B cell (primary cell): ENCODE data around the gene MAP3K7. TPM values are rescaled to one million over a fixed set of nuclear protein-coding genes. Genes with fewer than 3 reads are reported as not detected.

Experiments used
- ATAC-seq: fragments of 200-7000 bp; cut with Tn5 transposase; one replicate; pipeline ENCODE4 v1.10.0; 2021; ENCODE audit warnings: low read depth, mild to moderate bottlenecking, moderate number of reproducible peaks, moderate library complexity
- CTCF ChIA-PET: fragments of 350-600 bp; sonication (Branson Sonifier 250); formaldehyde crosslinking; loops from one replicate; lab custom pipeline; 2021; ENCODE audit warnings: antibody characterized with exemption, inconsistent platforms; lab: Charles Lee
- POLR2A ChIA-PET: fragments of 350-600 bp; sonication (Branson Sonifier 250); formaldehyde crosslinking; loops from one replicate; lab custom pipeline; 2021; ENCODE audit warnings: antibody characterized with exemption; lab: Charles Lee
- DNase-seq: peaks from one replicate; pipeline ENCODE4 v3.0.0; 2013
- H2AFZ ChIP-seq: 2 replicates; pipeline ENCODE4 v1.6.1; 2012; ENCODE audit warnings: mild to moderate bottlenecking, low read depth, low read length; ENCODE audit not compliant: insufficient read depth, poor library complexity, severe bottlenecking
- H3K27ac ChIP-seq, 2 donors: 1 replicate in 1 of 2; 2 replicates in 1 of 2; pipeline ENCODE4 v1.5.1; 2012 to 2013; ENCODE audit warnings: low read length in 2 of 2, mild to moderate bottlenecking in 2 of 2, moderate library complexity in 1 of 2
- H3K27me3 ChIP-seq, 4 experiments: fragments of 200-600 bp in 1 of 4; sonication (generic) in 1 of 4; replicated peaks in 1 of 4; 1 replicate in 2 of 4; 2 replicates in 2 of 4; pipeline versions ENCODE4 v1.6.1 to v1.7.0; 2013 to 2016; ENCODE audit warnings: low read length in 3 of 4, mild to moderate bottlenecking in 2 of 4, mixed read lengths in 1 of 4, moderate library complexity in 1 of 4; ENCODE audit not compliant: insufficient read depth in 4 of 4, control insufficient read depth in 3 of 4; ENCODE audit errors: control extremely low read depth in 1 of 4
- H3K36me3 ChIP-seq, 2 experiments: replicated peaks in 1 of 2; 1 replicate in 1 of 2; 2 replicates in 1 of 2; pipeline versions ENCODE4 v1.6.1 to v1.7.1; 2013; ENCODE audit warnings: low read length in 1 of 2; ENCODE audit not compliant: insufficient read depth in 2 of 2, control insufficient read depth in 1 of 2; ENCODE audit errors: control extremely low read depth in 1 of 2, extremely low read depth in 1 of 2
- H3K4me1 ChIP-seq, 2 donors: fragments of 200-600 bp in 1 of 2; sonication (generic) in 1 of 2; 1 replicate in 1 of 2; 2 replicates in 1 of 2; pipeline versions ENCODE4 v1.5.1 to v1.6.1; 2013 to 2017; ENCODE audit warnings: low read length in 2 of 2; ENCODE audit not compliant: control insufficient read depth in 2 of 2, insufficient read depth in 2 of 2
- H3K4me2 ChIP-seq: replicated peaks from 2 replicates; pipeline ENCODE3; 2012; ENCODE audit warnings: mild to moderate bottlenecking, low read depth, low read length; ENCODE audit not compliant: poor library complexity, severe bottlenecking
- H3K4me3 ChIP-seq, 5 experiments: fragments of 200-600 bp in 1 of 5; sonication (generic) in 1 of 5; 1 replicate in 3 of 5; 2 replicates in 2 of 5; pipeline versions ENCODE4 v1.5.1 to v1.7.0; 2011 to 2016; ENCODE audit warnings: low read length in 4 of 5, mild to moderate bottlenecking in 4 of 5, low read depth in 2 of 5, control low read depth in 1 of 5, moderate library complexity in 1 of 5; ENCODE audit not compliant: insufficient read depth in 1 of 5; ENCODE audit errors: control extremely low read depth in 1 of 5, extremely low read depth in 1 of 5
- H3K79me2 ChIP-seq: fragments of 200-600 bp; sonication (generic); one replicate; pipeline ENCODE4 v1.6.0; 2016; ENCODE audit warnings: low read length; ENCODE audit not compliant: control insufficient read depth, insufficient read depth
- H3K9ac ChIP-seq: fragments of 200-600 bp; sonication (generic); 2 replicates; pipeline ENCODE4 v1.6.1; 2017; ENCODE audit warnings: mild to moderate bottlenecking, low read length, moderate library complexity
- H3K9me3 ChIP-seq, 3 donors: one replicate each; pipeline versions ENCODE4 v1.6.1 to v1.7.1; 2013; ENCODE audit warnings: low read length in 2 of 3; ENCODE audit not compliant: control insufficient read depth in 2 of 3, insufficient read depth in 1 of 3; ENCODE audit errors: control extremely low read depth in 1 of 3
- H4K20me1 ChIP-seq: 2 replicates; pipeline ENCODE4 v1.6.0; 2012; ENCODE audit warnings: mild to moderate bottlenecking, low read length; ENCODE audit not compliant: insufficient read depth, control insufficient read depth, poor library complexity, severe bottlenecking
- H3K27ac Mint-ChIP-seq: one replicate; pipeline ENCODE4 v1.8.0; 2021; ENCODE audit warnings: mixed read lengths
- H3K27me3 Mint-ChIP-seq: one replicate; pipeline ENCODE4 v1.8.0; 2021; ENCODE audit warnings: mixed read lengths
- H3K4me1 Mint-ChIP-seq: one replicate; pipeline ENCODE4 v1.8.0; 2021; ENCODE audit warnings: mixed read lengths
- H3K4me3 Mint-ChIP-seq: one replicate; pipeline ENCODE4 v1.8.0; 2021; ENCODE audit warnings: mixed read lengths
- H3K9me3 Mint-ChIP-seq: one replicate; pipeline ENCODE4 v1.8.0; 2022; ENCODE audit warnings: mixed read lengths; ENCODE audit not compliant: insufficient read depth
- EZH2 ChIP-seq: IDR thresholded peaks from 2 replicates; pipeline ENCODE4 v1.6.1; 2012; ENCODE audit warnings: borderline replicate concordance, low read depth, mild to moderate bottlenecking, moderate library complexity, low read length; ENCODE audit not compliant: insufficient read depth, poor library complexity, severe bottlenecking
- WGBS: methylation state at CpG from one replicate; pipeline ENCODE4 v1.1.5; 2013; ENCODE audit warnings: missing lambda C conversion rate; ENCODE audit not compliant: insufficient coverage; 5-methylcytosine and 5-hydroxymethylcytosine counted together
- intact Hi-C: fragments of 100-400 bp; cut with micrococcal nuclease; formaldehyde crosslinking; loops from one replicate; pipeline ENCODE4 v1.10.0; 2022
- polyA plus RNA-seq: library from polyadenylated mRNA; depleted of rRNA; stranded (reverse); fragments of >200 nt; gene quantifications from 2 replicates; pipeline ENCODE4 v1.2.3, GENCODE V29; 2012
- total RNA-seq, 2 donors: library from RNA; stranded (reverse); fragments of 120-200 nt in 1 of 2; gene quantifications; 1 replicate in 1 of 2; 2 replicates in 1 of 2; pipeline versions ENCODE4 v1.2.3 to v1.2.4, GENCODE V29; 2013 to 2022
- TF ChIP-seq, protein P1 (sequence below): fragments of 200-600 bp; IDR thresholded peaks from one replicate; pipeline ENCODE4 v1.8.0; 2022; ENCODE audit warnings: antibody characterized with exemption, mild to moderate bottlenecking

MAP3K7 gene
- total and polyA plus RNA-seq, 2 donors (not counting 1 experiment from before 2014, with no cell fraction given), result 15.0 to 32.8 TPM

DNA sequence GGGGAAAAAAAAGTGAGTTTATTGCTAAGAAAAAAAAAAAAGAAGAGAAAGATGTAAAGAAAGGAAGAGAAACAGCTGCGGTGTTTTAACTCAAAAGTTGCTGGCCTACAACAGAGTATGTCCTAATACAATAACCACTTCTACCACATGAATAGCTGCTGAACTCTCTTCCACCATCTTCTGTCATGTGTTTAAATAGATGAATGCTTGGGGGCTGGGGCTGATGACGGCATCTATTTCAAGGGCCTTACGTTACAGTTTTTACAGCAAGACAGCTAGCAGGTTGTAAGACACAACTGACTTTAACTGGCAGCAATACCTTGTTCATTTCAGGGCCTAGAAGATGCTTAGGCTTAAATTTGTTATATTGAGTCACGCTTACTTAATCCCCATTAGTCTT, 50.4 kb downstream of the MAP3K7 start:
- Mint-ChIP-seq H3K9me3 (no peaks in the 10 kb centered on the region), H3K4me3 (no peak overlapping the region), H3K27ac (no peak overlapping the region), H3K27me3 (no peaks in the 10 kb centered on the region), H3K4me1 (peaks cover 23% of the 10 kb centered on the region)
- no CpG with 5 or more reads among the region's 4 CpGs for WGBS
- TF ChIP-seq EZH2, result no peak
- TF ChIP-seq, protein P1, sequence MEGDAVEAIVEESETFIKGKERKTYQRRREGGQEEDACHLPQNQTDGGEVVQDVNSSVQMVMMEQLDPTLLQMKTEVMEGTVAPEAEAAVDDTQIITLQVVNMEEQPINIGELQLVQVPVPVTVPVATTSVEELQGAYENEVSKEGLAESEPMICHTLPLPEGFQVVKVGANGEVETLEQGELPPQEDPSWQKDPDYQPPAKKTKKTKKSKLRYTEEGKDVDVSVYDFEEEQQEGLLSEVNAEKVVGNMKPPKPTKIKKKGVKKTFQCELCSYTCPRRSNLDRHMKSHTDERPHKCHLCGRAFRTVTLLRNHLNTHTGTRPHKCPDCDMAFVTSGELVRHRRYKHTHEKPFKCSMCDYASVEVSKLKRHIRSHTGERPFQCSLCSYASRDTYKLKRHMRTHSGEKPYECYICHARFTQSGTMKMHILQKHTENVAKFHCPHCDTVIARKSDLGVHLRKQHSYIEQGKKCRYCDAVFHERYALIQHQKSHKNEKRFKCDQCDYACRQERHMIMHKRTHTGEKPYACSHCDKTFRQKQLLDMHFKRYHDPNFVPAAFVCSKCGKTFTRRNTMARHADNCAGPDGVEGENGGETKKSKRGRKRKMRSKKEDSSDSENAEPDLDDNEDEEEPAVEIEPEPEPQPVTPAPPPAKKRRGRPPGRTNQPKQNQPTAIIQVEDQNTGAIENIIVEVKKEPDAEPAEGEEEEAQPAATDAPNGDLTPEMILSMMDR, result no peak
- no peaks in the 10 kb centered on the region for H3K27me3 ChIP-seq
- no peaks in the 10 kb centered on the region for H3K9me3 ChIP-seq
- H3K36me3 ChIP-seq, result peaks cover 3 to 16% of the 10 kb centered on the region in 2 experiments
- H3K27ac ChIP-seq, result no peak overlapping the region
- H3K4me3 ChIP-seq, result no peak overlapping the region
- H2AFZ ChIP-seq, result no peak overlapping the region
- no peaks in the 10 kb centered on the region for H4K20me1 ChIP-seq
- ATAC-seq, result no peak
- intact Hi-C loops, result loop anchor here (5.0 kb wide), 1 partner anchor 46 kb away; no protein-coding TSS in a partner anchor
- CTCF ChIA-PET, result interaction anchor here (0.8 kb wide), 1 partner anchor 10 kb away, joined by 3 read pairs; no protein-coding TSS in a partner anchor
- no peak overlapping the region for H3K9ac ChIP-seq
- no peak for DNase-seq
- no peak overlapping the region for H3K4me2 ChIP-seq
- peaks cover 11 to 18% of the 10 kb centered on the region in 2 donors for H3K4me1 ChIP-seq
- H3K79me2 ChIP-seq, result no peaks in the 10 kb centered on the region
- POLR2A ChIA-PET, result no interaction called here

DNA sequence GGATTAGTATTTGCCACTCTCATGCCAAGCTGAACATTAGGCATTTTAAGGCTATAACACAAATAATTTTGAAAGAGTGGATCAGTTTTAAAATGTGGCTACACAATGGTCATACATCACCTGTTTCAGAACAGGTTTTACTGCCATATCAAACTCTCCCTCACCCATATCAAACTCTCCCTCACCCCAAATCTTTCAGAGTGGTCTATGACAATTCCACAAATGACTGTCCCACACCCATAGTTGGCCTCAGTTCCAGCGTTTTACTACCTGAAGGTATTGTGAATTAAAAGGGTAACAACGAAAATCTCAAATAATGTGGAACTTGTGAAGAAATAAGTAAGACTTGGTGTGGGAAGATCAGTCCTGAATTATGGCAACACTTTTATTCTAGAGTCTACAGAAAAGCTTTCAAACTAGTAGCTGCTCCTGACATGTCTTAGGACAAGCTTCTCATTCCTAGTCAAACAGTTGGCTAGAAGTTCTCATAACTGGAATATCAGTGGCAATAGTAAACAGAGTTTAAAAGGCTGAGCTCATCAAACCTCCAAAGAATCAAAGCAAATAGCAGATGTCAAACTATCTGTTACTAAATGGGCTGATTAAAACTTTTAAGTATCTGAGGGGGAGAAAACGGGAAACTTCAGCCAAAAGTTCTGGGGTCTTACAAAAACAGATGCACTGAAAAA, 52.4 kb downstream of the MAP3K7 start:
- ChIA-PET POLR2A (no interaction called here), CTCF (no interaction called here)
- no peaks in the 10 kb centered on the region for H3K9me3 ChIP-seq
- Mint-ChIP-seq H3K9me3 (no peaks in the 10 kb centered on the region), H3K4me3 (no peak overlapping the region), H3K27ac (no peak overlapping the region), H3K27me3 (no peaks in the 10 kb centered on the region), H3K4me1 (peaks cover 19% of the 10 kb centered on the region)
- H3K9ac ChIP-seq, result no peak overlapping the region
- no peak for ATAC-seq
- no peaks in the 10 kb centered on the region for H3K79me2 ChIP-seq
- no peak overlapping the region for H2AFZ ChIP-seq
- intact Hi-C loops, result loop anchor here (5.0 kb wide), 1 partner anchor 48 kb away; no protein-coding TSS in a partner anchor
- peaks cover 11 to 18% of the 10 kb centered on the region in 2 donors for H3K4me1 ChIP-seq
- H3K4me3 ChIP-seq, result no peak overlapping the region
- H4K20me1 ChIP-seq, result no peaks in the 10 kb centered on the region
- no peak for TF ChIP-seq EZH2
- TF ChIP-seq, protein P1, result no peak
- no CpG with 5 or more reads among the region's 3 CpGs for WGBS
- no peaks in the 10 kb centered on the region for H3K27me3 ChIP-seq
- H3K4me2 ChIP-seq, result no peak overlapping the region
- H3K36me3 ChIP-seq, result peaks cover 0 to 16% of the 10 kb centered on the region in 2 experiments
- no peak for DNase-seq
- H3K27ac ChIP-seq, result no peak overlapping the region
